Vagina (tissue), 2 donors: Measurements from ENCODE around the gene ZNF880. TPM values are rescaled to one million over a fixed set of nuclear protein-coding genes. Genes with fewer than 3 reads are reported as not detected.
A peak's percentile ranks its signal among the peaks of the same experiment; 100 is the strongest.
"Not testable (repeated sequence)": the region's sequence is repeated elsewhere in the genome, so short reads cannot be mapped to it uniquely, and the experiment has no call there.

Experiments used
- DNase-seq, 2 donors: peaks; one replicate each; pipeline ENCODE4 v3.0.0-alpha.2; 2017; ENCODE audit errors: extremely low spot score in 2 of 2
- H3K27ac ChIP-seq: fragments of 200-600 bp; sonication (generic); one replicate; pipeline ENCODE4 v1.5.1; 2019
- H3K27me3 ChIP-seq: fragments of 200-600 bp; sonication (generic); one replicate; pipeline ENCODE4 v1.5.1; 2019
- H3K36me3 ChIP-seq, 2 donors: fragments of 200-600 bp; sonication (generic); one replicate each; pipeline ENCODE4 v1.5.1; 2017 to 2019
- H3K4me1 ChIP-seq: fragments of 200-600 bp; sonication (generic); one replicate; pipeline ENCODE4 v1.5.1; 2019
- H3K4me3 ChIP-seq, 2 donors: fragments of 200-600 bp; sonication (generic); 1 replicate in 1 of 2; 2 replicates in 1 of 2; pipeline ENCODE4 v1.5.1; 2016 to 2019
- H3K9me3 ChIP-seq: fragments of 200-600 bp; sonication (generic); one replicate; pipeline ENCODE4 v1.5.1; 2019
- CTCF ChIP-seq, 3 experiments: fragments of 450-650 bp in 2 of 3; fragments of 200-600 bp in 1 of 3; sonication (generic) in 1 of 3; IDR thresholded peaks; one replicate each; pipeline ENCODE4 v1.5.1; 2017 to 2019; ENCODE audit warnings: antibody characterized with exemption in 3 of 3, mild to moderate bottlenecking in 2 of 3, moderate library complexity in 2 of 3
- POLR2A ChIP-seq, 2 donors: fragments of 450-650 bp; IDR thresholded peaks; one replicate each; pipeline ENCODE4 v1.6.1; 2017; ENCODE audit warnings: antibody characterized with exemption in 2 of 2, mild to moderate bottlenecking in 2 of 2, moderate library complexity in 2 of 2
- POLR2AphosphoS5 ChIP-seq, 2 donors: sonication (generic); formaldehyde crosslinking; IDR thresholded peaks; one replicate each; pipeline ENCODE4 v1.9.0; 2017; ENCODE audit warnings: antibody characterized with exemption in 2 of 2, mild to moderate bottlenecking in 2 of 2, low read depth in 1 of 2; ENCODE audit not compliant: insufficient read depth in 1 of 2
- intact Hi-C: fragments of 100-400 bp; cut with DNase I; formaldehyde crosslinking; loops from one replicate; pipeline ENCODE4 v1.15.1; 2023
- total RNA-seq: library from RNA; depleted of rRNA; stranded (reverse); fragments of >200 nt; gene quantifications from one replicate; pipeline ENCODE4 v1.2.3, GENCODE V29; 2016

ZNF880 gene
- total RNA-seq, 1 donor from 2014 or later: 15.2 TPM

DNA sequence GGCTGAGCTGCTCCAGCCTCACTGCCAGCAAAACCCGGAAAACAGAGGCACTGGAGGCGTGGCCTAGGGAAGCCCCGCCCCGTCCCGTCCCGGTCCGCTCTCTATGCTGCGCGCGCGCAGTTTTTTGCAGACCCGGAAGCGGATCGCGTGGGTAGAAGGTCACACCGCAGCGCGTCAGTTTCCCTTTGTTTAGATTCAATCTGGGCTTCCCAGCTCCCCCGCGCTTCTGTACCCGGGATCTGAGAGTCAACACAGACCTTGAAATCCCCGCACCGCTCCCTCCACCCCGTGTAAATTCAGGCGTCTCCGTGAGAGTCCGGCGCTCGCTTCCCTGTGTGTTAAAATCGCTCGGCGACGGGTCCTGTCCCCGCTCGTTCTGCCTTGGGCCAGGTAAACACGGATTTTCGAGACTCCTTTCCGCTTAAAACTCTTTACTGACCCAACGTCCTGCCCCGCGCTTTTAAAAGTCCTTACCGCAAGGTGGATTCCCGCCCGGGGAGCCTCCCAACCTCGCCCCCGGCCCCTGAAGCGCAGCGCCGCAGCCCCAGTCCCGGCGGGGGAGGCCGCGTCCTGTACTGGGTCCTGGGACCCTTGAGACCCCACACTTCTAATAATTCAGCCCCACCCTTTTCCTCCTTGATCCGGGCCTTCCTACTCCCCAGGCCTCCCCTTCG, 33.5 kb upstream of the ZNF880 start, which contains the start of gene ZNF610:
TSS of gene ZNF610 (plus strand) at position 127 of the 674 bp plus-strand sequence. CDS start 12,930 bp downstream, outside the sequence.
- peak within 1 kb of the TSS; percentile 31 for H3K27ac ChIP-seq
- intact Hi-C loops: no loop called here

DNA sequence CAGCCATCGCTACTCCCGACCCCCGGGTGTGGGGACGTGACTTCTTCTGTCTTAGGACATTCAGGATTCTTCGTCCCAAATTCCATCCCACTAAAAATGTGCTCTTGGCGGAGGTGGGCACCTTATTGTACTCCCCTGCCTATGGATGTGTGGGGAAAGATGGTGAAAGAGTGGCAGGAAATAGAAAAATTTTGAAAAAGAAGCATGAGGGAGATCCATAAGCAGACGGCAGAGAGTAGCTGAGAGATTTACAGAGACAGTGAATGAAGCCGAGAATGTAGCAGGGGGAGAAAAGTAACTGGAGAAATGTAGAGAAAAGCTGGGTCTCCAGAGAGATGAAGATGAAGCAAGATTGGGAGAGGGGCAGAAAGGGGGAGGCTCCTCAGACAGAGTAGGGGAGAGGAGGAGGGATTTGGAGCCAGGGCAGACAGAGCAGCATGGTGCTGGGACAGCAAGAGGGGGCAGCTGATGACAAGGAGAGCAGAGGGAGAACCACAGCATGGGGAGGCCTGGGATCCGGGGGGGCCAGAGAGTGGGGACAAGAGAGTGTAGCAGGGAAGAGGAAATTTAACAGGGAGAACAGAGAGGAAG, 32.8 kb upstream of the ZNF880 start:
- no peaks in the 10 kb centered on the region for H3K27me3 ChIP-seq
- H3K27ac ChIP-seq: peak overlapping the region; percentile 31
- no peaks in the 10 kb centered on the region for H3K36me3 ChIP-seq
- no peak for DNase-seq
- H3K4me3 ChIP-seq: peak overlapping the region; percentile 59 to 68
- H3K9me3 ChIP-seq: peaks cover 23% of the 10 kb centered on the region
- intact Hi-C loops: no loop called here
- TF ChIP-seq POLR2AphosphoS5 (IDR thresholded peaks at IDR 0.05; ENCODE audit: insufficient read depth in 1 of 2, low read depth in 1 of 2) (no peak), POLR2A (IDR thresholded peaks at IDR 0.05) (no peak), CTCF (IDR thresholded peaks at IDR 0.05) (no peak)
- H3K4me1 ChIP-seq: peaks cover 7% of the 10 kb centered on the region

More for the DNA sequence above, 33.5 kb upstream of the ZNF880 start, which contains the start of gene ZNF610:
- Histone ChIP-seq H3K36me3 (no peaks in the 10 kb centered on the region), H3K27me3 (no peaks in the 10 kb centered on the region), H3K4me3 (peak within 1 kb of the TSS; percentile 59 to 68), H3K4me1 (peaks cover 7% of the 10 kb centered on the region), H3K9me3 (peaks cover 29% of the 10 kb centered on the region)
- no peak for DNase-seq
- TF ChIP-seq POLR2A (IDR thresholded peaks at IDR 0.05) (peak in 1 of 2 donors; percentile 2), CTCF (IDR thresholded peaks at IDR 0.05) (no peak), POLR2AphosphoS5 (IDR thresholded peaks at IDR 0.05; ENCODE audit: insufficient read depth in 1 of 2, low read depth in 1 of 2) (peak; percentile 79 to 88)

GRCh38 chr19:52339022-52339421, 30.7 kb upstream of the ZNF880 start:
- DNase-seq, intact Hi-C loops, H3K4me1 ChIP-seq, H3K4me3 ChIP-seq, H3K27ac ChIP-seq, H3K9me3 ChIP-seq, H3K36me3 ChIP-seq, H3K27me3 ChIP-seq: not testable (repeated sequence)

DNA sequence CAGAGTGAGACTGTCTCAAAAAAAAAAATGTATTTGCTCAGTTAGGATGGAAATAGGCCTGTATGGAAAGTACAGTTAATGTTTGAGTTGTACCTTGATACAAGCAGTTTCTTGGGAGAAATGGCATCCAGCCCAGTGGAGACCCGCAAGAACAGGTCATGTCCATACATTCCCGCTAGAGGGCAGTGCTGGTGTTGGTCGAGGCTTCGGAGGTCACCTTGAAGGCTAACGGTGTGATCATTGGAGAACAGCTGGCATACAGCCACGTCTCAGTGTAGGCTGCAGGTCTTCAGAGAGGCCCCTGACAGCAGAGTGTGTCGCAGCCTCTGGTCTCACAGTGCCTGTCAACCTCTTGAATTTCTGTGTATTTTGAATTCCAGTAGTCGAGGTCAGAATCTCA, 26.2 kb upstream of the ZNF880 start:
- TF ChIP-seq POLR2AphosphoS5 (IDR thresholded peaks at IDR 0.05; ENCODE audit: insufficient read depth in 1 of 2, low read depth in 1 of 2) (no peak), CTCF (IDR thresholded peaks at IDR 0.05) (peak in 1 of 3 experiments; percentile 19)
- Histone ChIP-seq H3K9me3 (no peaks in the 10 kb centered on the region), H3K4me1 (no peaks in the 10 kb centered on the region), H3K27me3 (no peaks in the 10 kb centered on the region), H3K4me3 (no peak overlapping the region), H3K27ac (no peak overlapping the region), H3K36me3 (peaks cover 0 to 13% of the 10 kb centered on the region in 2 donors)
- no peak for DNase-seq
- intact Hi-C loops: no loop called here

DNA sequence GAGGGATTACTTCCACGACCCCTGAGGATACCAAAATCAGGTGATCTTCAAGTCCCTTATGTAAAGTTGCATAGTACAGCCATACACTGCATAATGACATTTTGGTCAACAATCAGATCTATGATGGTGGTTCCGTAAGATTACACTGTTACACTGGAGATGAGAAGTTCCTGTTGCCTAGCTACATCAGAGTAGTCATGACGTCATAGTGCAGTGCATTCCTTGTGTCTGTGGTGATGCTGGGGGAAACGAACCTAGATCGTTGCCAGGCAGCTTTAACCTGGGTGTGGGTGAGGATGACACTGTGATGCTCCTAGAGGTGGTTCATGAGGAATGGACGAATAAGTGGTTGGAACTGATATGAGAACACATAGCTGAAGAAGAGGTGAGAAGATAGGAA, 24.6 kb upstream of the ZNF880 start:
- TF ChIP-seq CTCF (IDR thresholded peaks at IDR 0.05) (no peak), POLR2A (IDR thresholded peaks at IDR 0.05) (no peak), POLR2AphosphoS5 (IDR thresholded peaks at IDR 0.05; ENCODE audit: insufficient read depth in 1 of 2, low read depth in 1 of 2) (no peak)
- Histone ChIP-seq H3K4me3 (no peak overlapping the region), H3K27ac (no peak overlapping the region), H3K27me3 (no peaks in the 10 kb centered on the region), H3K9me3 (no peaks in the 10 kb centered on the region), H3K4me1 (no peaks in the 10 kb centered on the region), H3K36me3 (peaks cover 0 to 20% of the 10 kb centered on the region in 2 donors)
- no peak for DNase-seq
- intact Hi-C loops: no loop called here
